Suprapubic skin (tissue), 4 donors: Measurements from ENCODE around the gene IFRD2. TPM values are rescaled to one million over a fixed set of nuclear protein-coding genes. Genes with fewer than 3 reads are reported as not detected.
"Not testable (repeated sequence)": the region's sequence is repeated elsewhere in the genome, so short reads cannot be mapped to it uniquely, and the experiment has no call there.

Experiments used
- DNase-seq, 2 donors: peaks; one replicate each; pipeline ENCODE4 v3.0.0-alpha.2; 2019; ENCODE audit warnings: low spot score in 2 of 2
- H3K27ac ChIP-seq: fragments of 200-600 bp; sonication (generic); one replicate; pipeline ENCODE4 v1.5.1; 2019
- H3K27me3 ChIP-seq: fragments of 200-600 bp; sonication (generic); one replicate; pipeline ENCODE4 v1.5.1; 2019
- H3K36me3 ChIP-seq: fragments of 200-600 bp; sonication (generic); one replicate; pipeline ENCODE4 v1.5.1; 2019
- H3K4me1 ChIP-seq: fragments of 200-600 bp; sonication (generic); one replicate; pipeline ENCODE4 v1.5.1; 2019
- H3K4me3 ChIP-seq: fragments of 200-600 bp; sonication (generic); one replicate; pipeline ENCODE4 v1.5.1; 2019; ENCODE audit warnings: mild to moderate bottlenecking
- H3K9me3 ChIP-seq: fragments of 200-600 bp; sonication (generic); one replicate; pipeline ENCODE4 v1.5.1; 2019
- EP300 ChIP-seq: sonication (generic); formaldehyde crosslinking; IDR thresholded peaks from one replicate; pipeline ENCODE4 v1.6.1; 2017; ENCODE audit warnings: antibody characterized with exemption
- POLR2A ChIP-seq, 2 donors: fragments of 450-650 bp; IDR thresholded peaks; one replicate each; pipeline ENCODE4 v1.6.1; 2017; ENCODE audit warnings: antibody characterized with exemption in 2 of 2, mild to moderate bottlenecking in 2 of 2, moderate library complexity in 2 of 2
- POLR2AphosphoS5 ChIP-seq, 3 donors: sonication (generic); formaldehyde crosslinking; IDR thresholded peaks; one replicate each; pipeline ENCODE4 v1.6.1; 2017; ENCODE audit warnings: antibody characterized with exemption in 3 of 3
- WGBS: methylation state at CpG from one replicate; pipeline ENCODE4 v1.1.5; 2018; 5-methylcytosine and 5-hydroxymethylcytosine counted together
- total RNA-seq, 4 donors: library from RNA; depleted of rRNA; stranded (reverse); fragments of >200 nt; gene quantifications; one replicate each; pipeline ENCODE4 v1.1.0, GENCODE V29; 2016
- TF ChIP-seq, protein P1 (sequence below), 2 donors: fragments of 200-600 bp in 1 of 2; fragments of 450-650 bp in 1 of 2; sonication (generic) in 1 of 2; IDR thresholded peaks; one replicate each; pipeline ENCODE4 v1.5.1; 2016 to 2019; ENCODE audit warnings: antibody characterized with exemption in 2 of 2, mild to moderate bottlenecking in 1 of 2, moderate library complexity in 1 of 2

Gene IFRD2
- total RNA-seq, 4 donors from 2014 or later = 56.3 to 84.9 (median 75.2) TPM

DNA sequence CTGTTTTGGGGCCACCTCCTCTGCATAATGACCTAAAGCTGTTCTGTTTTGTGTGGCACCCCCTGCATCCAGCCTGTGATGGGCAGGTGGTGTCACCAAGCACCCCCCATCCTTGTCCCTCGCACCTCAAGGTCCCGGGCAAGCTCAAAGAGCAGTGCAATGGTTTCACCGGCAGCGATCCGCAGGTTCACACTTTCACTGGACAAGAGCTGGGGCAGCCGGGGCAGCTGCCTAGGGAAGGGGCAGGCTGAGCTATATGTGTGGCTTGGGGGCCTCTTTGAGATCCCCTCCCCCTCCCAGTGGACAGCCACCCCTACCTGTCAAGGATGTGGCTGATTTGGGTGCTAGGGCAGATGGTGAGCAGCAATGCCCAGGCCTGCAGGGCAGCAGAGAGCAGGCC, 3.1 kb downstream of the IFRD2 start:
- no peak for TF ChIP-seq POLR2A (IDR thresholded peaks at IDR 0.05)
- TF ChIP-seq POLR2AphosphoS5 (IDR thresholded peaks at IDR 0.05) = no peak
- TF ChIP-seq EP300 = no peak
- TF ChIP-seq, protein P1, sequence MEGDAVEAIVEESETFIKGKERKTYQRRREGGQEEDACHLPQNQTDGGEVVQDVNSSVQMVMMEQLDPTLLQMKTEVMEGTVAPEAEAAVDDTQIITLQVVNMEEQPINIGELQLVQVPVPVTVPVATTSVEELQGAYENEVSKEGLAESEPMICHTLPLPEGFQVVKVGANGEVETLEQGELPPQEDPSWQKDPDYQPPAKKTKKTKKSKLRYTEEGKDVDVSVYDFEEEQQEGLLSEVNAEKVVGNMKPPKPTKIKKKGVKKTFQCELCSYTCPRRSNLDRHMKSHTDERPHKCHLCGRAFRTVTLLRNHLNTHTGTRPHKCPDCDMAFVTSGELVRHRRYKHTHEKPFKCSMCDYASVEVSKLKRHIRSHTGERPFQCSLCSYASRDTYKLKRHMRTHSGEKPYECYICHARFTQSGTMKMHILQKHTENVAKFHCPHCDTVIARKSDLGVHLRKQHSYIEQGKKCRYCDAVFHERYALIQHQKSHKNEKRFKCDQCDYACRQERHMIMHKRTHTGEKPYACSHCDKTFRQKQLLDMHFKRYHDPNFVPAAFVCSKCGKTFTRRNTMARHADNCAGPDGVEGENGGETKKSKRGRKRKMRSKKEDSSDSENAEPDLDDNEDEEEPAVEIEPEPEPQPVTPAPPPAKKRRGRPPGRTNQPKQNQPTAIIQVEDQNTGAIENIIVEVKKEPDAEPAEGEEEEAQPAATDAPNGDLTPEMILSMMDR (IDR thresholded peaks at IDR 0.05) = no peak
- DNase-seq = no peak
- Histone ChIP-seq H3K27ac (no peak overlapping the region), H3K36me3 (peaks cover 46% of the 10 kb centered on the region), H3K4me3 (no peak overlapping the region), H3K4me1 (peaks cover 26% of the 10 kb centered on the region), H3K9me3 (no peaks in the 10 kb centered on the region), H3K27me3 (no peaks in the 10 kb centered on the region)
- 93% methylated on average over 5 of the region's 6 CpGs for WGBS

DNA sequence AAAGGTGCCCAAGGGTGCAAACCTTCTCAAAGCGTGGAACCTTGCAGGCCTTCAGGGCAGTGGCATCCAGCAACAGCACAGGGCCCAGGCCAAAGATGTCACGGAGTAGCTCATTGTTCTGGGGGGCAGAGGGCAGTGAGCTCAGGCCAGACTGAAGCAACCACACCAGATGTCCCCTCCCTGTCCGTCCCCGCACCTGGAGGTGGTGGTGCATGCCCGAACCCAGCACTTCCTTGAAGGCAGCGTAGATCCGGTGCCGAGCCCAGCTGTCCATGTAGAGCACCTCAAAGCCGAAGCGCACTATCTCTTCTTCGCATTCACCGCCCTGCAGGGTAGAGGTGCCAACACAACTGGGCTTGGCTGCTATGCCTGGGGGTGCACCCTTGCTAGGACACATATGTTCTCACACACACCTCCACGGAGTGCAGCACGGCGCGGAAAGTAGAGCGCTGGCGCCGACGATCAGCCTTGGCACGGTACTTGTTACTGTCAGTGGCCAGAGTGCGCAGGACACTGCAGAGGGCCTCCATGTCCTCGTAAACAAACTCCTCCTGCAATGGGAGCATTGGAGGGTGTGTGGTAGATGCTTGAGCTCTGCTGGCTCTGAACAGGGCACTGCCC, 3.7 kb downstream of the IFRD2 start:
- Histone ChIP-seq H3K4me3 (no peak overlapping the region), H3K4me1 (peaks cover 26% of the 10 kb centered on the region), H3K27ac (no peak overlapping the region), H3K36me3 (peaks cover 46% of the 10 kb centered on the region), H3K9me3 (no peaks in the 10 kb centered on the region), H3K27me3 (no peaks in the 10 kb centered on the region)
- WGBS = 91% methylated on average over 16 of the region's 23 CpGs
- TF ChIP-seq POLR2A (IDR thresholded peaks at IDR 0.05) (no peak), POLR2AphosphoS5 (IDR thresholded peaks at IDR 0.05) (no peak), EP300 (no peak)
- TF ChIP-seq, protein P1 (IDR thresholded peaks at IDR 0.05) = no peak
- DNase-seq = no peak

DNA sequence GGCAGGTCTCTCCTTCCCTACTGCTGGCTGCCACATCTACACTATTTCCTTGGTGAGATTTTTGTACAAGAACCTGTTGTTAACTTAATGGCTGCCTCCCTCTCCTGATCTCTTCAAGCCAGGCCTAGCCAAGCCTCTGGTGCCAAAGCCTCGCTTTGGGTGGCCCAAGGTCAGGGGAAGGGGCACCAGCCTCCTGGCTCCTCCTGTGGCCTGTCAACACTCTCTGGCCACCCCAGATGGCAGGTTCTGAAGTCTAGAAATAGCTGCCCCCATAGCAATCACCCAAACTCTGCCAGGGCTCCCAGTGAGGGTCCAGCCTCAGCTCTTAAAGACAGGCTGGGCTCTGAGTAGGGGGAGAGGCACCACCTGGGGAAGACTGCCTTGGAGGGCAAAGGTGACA, 5.0 kb downstream of the IFRD2 start:
- WGBS = 100% methylated on average over 1 of the region's 1 CpG
- TF ChIP-seq, protein P1 (IDR thresholded peaks at IDR 0.05) = no peak
- TF ChIP-seq POLR2AphosphoS5 (IDR thresholded peaks at IDR 0.05) (no peak), POLR2A (IDR thresholded peaks at IDR 0.05) (no peak)
- Histone ChIP-seq H3K4me3 (no peak overlapping the region), H3K9me3 (no peaks in the 10 kb centered on the region), H3K36me3 (peaks cover 46% of the 10 kb centered on the region), H3K27ac (no peak overlapping the region), H3K27me3 (no peaks in the 10 kb centered on the region), H3K4me1 (peaks cover 14% of the 10 kb centered on the region)
- no peak for DNase-seq

DNA sequence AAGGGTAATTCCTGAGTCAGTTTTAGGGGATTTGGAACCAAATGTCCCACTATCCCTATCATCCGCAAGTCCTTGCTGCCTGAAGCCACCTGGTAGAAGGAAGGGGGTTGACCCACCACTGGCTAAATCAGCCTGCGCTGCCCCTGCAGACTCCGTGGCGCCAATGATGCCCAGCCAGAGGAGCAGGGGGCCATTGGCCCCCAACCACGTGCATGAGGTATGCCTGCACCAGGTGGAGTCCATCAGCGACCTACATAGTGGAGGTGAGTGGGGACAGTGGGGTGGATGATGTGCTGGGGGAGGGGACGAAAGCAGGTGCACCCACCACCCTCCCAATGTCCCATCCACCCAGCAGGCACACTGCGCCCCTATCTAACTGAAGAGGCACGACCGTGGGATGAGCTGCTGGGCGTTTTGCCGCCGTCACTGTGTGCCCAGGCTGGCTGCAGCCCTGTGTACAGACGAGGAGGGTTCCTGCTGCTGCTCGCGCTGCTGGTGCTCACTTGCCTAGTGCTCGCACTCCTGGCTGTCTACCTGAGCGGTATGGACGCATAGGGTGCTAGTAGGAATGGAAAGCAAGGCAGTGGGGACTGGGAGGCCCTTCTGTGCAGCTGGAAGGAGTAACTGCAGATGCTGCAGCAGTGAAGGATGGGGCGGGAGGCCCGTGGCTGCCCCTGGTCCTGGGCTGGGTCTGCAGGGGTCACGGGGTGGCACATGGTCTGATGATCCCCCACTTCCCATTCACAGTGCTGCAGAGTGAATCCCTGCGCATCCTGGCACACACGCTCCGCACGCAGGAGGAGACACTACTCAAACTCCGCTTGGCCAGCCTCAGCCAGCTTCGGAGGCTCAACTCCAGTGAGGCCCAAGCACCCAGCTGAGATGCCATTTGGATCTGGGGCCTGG, 5.7 kb downstream of the IFRD2 start:
- Histone ChIP-seq H3K4me3 (no peak overlapping the region), H3K27ac (no peak overlapping the region), H3K9me3 (no peaks in the 10 kb centered on the region), H3K36me3 (peaks cover 46% of the 10 kb centered on the region), H3K4me1 (peaks cover 13% of the 10 kb centered on the region), H3K27me3 (no peaks in the 10 kb centered on the region)
- DNase-seq = no peak
- 86% methylated on average over 12 of the region's 28 CpGs for WGBS
- TF ChIP-seq EP300 (no peak), POLR2A (IDR thresholded peaks at IDR 0.05) (no peak), POLR2AphosphoS5 (IDR thresholded peaks at IDR 0.05) (no peak)
- TF ChIP-seq, protein P1 (IDR thresholded peaks at IDR 0.05) = no peak

DNA sequence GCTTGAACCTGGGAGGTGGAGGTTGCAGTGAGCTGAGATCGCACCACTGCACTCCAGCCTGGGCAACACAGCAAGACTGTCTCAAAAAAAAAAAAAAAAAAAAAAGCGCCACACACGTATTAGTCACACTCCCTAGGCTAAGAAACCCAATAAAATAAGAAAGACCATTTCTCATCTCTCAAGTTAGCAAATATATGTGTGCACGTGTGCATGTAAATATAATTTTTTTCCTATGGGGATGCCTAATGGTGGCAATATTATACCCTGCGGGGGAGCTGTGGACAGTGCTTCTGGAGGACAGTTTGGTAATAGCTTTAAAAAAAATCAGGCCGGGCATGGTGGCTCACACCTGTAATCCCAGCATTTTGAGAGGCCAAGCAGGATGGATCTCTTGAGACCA, 8.1 kb downstream of the IFRD2 start:
- DNase-seq, H3K9me3 ChIP-seq, H3K4me1 ChIP-seq, H3K27ac ChIP-seq, H3K4me3 ChIP-seq, H3K27me3 ChIP-seq: not testable (repeated sequence)
- 78% methylated on average over 6 of the region's 6 CpGs for WGBS
- H3K36me3 ChIP-seq = peaks cover 32% of the 10 kb centered on the region
